Stimulated activated CD4-positive, alpha-beta T cell treated with anti-CD3 and anti-CD28 coated beads, TNF-alpha, amount 100 ng/mL, for 4 hours (primary cell): ENCODE results near the gene ABHD12.

Source experiments
- DNase-seq, 3 experiments: peaks; one replicate each; pipeline ENCODE4 v3.0.0-alpha.2; 2020; ENCODE audit warnings: low read depth in 3 of 3

ABHD12 gene

DNA sequence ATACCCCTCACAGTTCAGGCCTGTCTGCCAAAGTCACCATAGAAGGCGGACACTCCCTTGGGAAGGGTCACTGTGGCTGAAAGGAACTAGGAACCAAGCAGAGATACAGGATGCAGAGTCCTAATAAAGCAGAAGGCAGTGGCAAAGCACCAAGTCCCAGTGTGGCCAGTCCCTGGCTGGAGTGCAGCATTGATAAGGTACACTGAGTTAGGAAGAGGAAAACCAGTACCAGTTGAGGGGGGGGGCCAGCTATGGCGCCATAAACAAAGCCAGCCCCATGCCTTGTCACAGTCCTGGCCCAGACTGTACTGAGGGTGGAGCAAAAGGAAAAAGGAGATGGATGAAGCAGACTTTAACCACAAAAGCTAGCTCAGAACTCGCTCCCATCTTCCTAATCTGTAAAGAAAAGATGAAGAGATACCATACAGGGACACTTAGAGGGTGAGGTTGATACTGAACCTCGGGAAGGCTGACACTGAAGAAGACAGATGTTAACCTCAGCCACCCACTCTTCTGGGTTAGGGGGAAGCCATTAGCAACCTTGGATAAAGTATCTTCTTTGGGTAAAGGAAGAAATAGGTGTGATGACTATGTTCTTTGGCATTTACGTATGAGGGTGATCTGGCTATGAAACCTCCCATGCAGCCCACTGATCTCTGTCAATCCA is 7.8 kb downstream of the ABHD12 start:
- DNase-seq = no peak

- no peak for DNase-seq
These were observed 9.6 kb downstream of the ABHD12 start for GRCh38 chr20:25380945-25381614.

DNA sequence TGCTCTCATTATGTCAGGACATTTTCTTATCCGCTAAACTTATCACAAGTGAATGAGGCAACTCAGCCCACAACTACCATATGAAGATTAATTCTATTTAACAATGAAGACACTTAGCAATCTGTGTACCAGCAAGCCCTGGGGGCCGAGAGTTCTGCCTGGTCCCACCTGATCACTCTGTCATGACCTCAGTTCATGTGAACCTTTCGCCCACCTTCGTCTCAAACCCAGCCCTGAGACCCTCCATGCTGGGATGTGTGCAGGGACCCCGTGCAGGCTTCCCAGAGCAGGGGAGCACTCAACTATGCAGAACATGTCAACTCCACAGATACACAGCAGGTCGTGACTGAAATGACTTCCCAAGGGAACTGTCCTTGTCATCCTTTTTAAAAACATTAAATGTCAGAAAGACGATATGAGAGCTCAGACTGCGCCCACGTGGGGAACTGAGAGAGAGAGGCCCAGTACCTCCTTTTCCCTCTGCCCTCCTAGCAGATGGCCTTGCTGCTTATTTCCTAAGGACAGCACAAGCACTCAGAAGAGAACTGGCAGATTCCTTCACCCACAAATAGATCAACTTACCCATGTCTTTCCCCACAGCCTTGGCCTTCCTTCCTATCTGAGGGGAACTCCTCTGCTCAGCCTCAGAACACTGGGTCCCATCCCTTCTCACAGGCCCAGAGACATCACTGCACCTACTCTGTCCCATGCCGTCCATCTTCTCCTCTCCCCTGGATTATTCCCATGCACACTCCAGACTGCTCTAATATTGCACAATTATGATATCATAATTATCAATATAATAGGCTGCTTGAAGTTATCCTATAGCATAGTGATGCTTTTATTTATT is 11.5 kb downstream of the ABHD12 start:
- no peak for DNase-seq

GRCh38 chr20:25378189-25378883 is 12.3 kb downstream of the ABHD12 start:
- DNase-seq = no peak

GRCh38 chr20:25376886-25377285 is 13.7 kb downstream of the ABHD12 start:
- DNase-seq = no peak

DNA sequence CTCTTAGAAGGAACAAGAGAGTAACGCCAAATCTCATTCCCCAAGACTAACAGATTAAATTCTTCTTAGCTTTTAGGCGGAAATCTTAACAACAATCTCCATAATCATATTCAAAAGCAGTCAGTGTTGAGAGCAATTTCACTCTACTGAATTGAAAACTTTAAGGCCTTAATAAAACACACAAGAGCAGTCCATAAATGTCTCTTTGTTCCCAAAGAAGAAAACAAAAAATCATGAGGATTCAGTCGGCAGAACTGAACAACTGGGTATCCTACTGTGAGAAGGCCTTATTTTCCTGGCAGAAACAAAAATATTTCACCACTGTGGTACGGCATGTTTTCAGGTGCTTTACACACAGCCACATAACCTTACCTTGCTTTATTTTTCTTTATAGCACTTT is 14.4 kb downstream of the ABHD12 start:
- DNase-seq = no peak

DNA sequence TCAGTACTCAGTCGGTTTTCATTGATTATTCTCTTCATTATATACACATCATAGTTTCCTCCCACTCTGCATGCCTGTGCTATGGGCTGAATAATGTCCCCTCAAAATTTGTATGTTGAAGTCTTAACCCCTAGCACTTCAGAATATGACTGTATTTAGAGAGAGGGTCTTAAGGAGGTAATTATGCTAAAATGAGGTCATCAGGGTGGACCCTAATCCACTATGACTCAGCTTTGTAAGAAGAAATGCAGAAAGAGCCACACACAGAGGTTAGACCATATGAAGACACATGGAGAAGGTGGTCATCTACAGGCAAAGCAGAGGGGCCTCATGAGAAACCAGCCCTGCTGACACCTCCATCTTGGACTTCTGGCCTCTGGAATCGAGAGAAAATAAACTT is 15.8 kb downstream of the ABHD12 start:
- DNase-seq = no peak

DNA sequence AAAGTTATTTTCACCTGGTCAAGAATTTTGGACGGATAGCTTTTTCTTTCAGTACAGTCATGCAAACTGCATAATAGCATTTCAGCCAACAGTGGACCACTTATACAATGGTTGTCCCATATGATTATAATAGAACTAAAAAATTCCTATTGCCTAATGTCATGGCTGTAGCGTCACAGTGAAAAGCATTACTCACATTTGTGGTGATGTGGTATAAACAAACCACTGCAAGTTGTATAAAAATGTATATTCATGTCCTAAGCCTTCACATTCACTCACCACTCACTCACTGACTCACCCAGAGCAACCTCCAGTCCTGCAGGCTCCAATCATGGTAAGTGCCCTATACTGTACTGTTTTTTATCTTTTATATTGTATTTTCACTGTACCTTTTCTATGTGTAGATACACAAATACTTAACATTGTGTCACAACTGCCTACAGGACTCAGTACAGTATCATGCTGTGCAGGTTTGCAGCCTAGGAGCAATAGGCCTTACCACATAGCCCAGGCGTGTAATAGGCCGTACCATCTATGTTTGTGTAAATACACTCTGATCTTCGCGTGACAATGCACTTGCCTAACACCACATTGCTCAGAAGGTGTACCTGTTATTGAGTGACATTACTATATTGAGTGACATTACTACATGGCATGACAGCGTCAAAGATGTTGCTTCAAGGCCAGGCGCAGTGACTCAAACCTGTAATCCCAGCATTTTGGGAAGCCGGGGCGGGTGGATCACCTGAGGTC is 17.9 kb downstream of the ABHD12 start:
- DNase-seq = no peak

- DNase-seq = no peak
These were observed 20.7 kb downstream of the ABHD12 start for GRCh38 chr20:25369971-25370370.

DNA sequence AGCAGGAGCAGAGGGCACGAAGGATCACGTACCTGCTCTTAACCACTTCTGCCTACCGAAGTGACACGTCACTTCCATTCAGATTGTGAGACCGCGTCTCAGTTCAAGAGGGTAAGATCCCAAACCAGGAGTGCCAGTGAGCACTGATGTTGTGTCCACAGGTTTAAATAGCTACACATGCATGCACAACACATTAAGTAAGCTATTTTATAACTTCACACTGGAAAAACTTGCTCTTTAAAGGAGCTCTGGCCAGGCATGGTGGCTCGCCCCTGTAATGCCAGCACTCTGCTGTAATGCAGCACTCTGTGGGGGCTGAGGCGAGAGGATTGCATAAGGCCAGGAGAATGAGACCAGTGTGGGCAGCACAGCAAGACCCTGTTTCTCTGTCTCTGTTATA is 21.1 kb downstream of the ABHD12 start:
- no peak for DNase-seq

GRCh38 chr20:25368976-25369375 is 21.7 kb downstream of the ABHD12 start:
- DNase-seq = no peak

GRCh38 chr20:25368526-25368925 is 22.1 kb downstream of the ABHD12 start:
- no peak for DNase-seq

DNA sequence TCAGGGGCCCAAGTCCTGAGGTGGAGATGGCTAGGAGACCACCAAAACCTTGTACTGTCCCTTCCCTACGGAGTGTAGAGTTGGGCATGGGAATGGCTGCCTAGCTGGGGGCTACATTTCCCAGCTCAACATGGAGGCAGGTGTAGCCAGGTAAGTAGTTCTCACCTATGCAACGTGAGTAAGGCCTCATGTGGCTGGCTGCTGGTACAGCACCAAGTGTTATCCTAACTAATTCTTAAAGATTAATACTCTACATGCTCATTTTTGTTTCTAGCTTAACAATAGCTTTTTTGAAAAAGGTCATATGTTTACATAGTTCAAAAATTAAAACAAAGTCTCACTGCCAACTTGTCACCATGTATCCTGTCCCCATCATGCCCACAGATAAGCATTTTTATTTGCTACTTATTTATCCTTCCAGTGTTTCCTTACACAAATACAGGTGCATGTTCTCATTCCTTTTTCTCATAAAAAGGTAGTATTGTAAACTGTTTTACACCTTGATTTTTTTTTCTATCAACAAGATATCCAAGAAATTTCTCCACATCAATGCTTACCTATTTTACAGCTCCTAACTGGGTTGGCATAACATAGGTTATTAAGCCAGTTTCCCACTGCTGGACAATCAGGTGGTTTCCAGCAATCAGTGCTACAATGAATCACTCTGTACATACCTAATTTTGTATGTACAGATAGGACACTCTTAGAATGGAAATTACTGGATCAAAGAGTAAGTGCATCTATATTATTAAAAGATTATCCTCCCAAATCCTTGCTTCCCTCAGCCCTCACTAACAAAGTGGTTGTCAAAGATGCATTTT is 25.5 kb downstream of the ABHD12 start:
- no peak for DNase-seq

DNA sequence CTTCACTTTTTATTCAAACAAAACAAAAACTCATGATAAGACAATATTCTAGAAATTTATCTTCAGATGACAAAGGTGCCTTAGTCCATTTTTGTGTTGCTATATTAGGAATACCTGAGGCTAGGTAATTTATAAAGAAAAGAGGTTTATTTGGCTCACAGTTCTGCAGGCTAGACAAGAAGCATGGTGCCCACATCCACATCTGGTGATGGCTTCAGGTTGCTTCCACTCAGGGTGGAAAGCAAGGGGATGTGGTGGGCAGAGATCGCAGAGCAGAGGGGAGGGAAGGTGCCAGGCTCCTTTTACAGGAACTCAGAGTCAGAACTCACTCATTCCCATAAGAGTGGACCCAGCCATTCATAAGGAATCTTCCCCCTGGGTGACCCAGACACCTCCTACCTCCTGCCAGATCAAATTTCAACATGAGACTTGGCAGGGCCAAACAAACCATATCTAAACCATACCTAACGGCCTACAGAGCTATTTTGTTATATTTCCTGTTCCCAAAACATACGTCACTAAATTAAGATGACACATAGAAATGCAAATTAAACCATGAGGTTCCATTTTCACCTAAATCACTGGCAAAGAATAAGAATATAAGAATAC is 26.4 kb downstream of the ABHD12 start:
- no peak for DNase-seq

DNA sequence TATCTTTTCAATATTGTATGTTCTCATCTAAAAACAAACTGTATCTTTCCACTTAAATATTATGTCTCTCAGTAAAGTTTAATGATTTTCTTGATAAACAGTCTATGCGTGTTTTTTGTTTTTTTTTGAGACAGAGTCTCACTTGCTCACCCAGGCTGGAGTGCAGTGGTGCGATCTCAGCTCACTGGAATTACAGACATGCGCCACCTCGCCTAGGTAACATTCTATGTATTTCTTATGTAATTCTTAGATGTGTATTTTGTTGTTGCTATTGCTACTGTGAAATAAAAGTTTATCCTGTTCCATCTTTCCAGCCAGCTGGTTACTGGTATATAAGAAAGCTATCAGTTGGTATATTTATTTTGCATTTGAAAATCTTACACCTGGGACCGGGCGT is 29.4 kb downstream of the ABHD12 start:
- DNase-seq = no peak

- DNase-seq = no peak
These were observed 29.9 kb downstream of the ABHD12 start for GRCh38 chr20:25360631-25361286.

- DNase-seq = no peak
These were observed 34.2 kb downstream of the ABHD12 start for GRCh38 chr20:25356271-25356933.

GRCh38 chr20:25355866-25356265 is 34.8 kb downstream of the ABHD12 start:
- no peak for DNase-seq

DNA sequence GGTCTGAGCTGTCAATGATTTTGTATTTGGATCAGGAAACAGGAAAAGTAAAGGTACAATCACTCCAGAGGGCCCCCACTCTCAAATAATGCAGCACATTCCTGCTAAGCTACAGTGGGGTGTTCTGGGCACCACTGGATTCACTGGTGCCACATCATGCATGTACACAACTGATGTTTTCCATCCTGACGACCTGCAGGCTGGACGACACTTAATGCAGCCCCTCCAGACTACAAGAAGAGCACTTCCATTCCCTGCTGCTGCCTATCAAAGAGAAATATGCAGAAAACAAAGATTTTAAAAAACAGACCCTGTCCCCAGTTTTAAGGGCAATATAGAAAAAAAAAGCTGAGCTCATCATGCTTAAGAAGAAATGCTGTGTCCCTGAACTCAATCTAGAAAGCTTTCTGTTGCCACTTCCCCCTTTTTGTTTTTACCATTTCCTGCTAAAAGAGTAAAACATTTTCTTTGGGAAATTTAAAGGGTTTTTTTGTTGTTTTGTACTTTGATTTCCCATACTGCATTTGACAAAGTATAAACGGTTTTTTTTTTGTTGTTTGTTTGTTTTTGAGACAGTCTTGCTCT is 35.5 kb downstream of the ABHD12 start:
- no peak for DNase-seq
